NCI-H526 (cell line): ENCODE results near the gene MGAT5.
A peak's percentile ranks its signal among the peaks of the same experiment; 100 is the strongest.

Experiments
- DNase-seq, 2 experiments: peaks; one replicate each; lab custom pipeline; 2025; lab: John Stamatoyannopoulos, UW

Gene MGAT5

DNA sequence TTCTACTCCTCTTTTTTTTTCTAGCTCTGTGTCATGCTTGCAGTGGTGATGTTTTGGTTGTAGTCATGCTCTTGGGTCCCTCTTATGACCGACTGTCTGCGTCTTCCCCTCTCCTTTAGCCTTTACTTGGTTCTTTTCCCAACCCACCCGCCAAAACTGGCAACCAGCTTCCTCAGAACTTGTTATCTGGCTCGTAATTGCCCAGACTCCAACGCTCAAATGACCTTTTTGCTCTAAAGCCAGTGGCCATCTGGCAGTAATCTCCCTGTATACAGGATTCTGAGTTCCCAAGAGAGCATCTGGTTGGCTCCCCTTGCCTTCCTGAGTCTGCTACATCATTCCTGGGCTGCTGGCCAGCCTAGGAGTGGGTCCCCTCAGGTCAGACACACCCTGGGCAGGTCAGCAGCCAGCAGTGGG is 147.2 kb downstream of the MGAT5 start:
- DNase-seq, result no peak

DNA sequence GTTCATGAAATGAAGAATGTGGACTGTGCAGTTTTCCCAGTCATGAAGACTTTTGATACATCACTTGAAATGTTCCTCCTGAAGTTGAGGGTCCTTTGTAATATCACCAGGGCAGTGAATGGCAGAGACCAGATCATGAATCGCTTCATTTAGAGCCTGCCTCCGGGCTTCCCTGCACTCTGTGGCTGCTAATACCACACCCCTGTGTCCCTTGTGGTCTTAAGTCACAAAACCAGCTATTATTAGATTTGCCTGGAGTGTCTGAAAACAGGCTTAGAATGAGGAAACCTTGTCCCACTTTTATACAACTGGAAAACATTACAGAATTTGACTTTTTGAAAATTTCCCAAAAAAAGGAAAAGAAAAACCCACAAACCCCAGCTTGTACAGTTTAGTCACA is 147.9 kb downstream of the MGAT5 start:
- no peak for DNase-seq

DNA sequence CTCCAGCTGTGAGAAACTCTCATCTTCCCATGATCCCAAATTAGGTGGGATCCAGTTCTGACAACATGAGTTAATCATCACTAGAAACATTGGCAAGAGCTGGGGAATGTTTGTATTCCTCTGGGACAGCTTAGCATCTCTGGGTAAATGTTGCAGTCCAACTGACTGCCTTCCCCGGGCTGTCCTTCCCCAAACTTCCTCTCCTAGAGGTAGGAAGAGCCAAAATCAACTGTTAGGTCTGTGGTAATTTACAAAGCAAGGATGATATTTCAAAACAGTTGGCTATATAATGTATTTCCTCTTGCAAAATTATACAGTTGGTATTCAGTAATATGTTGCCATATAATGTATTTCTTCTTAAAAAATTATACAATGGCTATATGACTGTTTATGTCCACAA is 148.5 kb downstream of the MGAT5 start:
- DNase-seq, result no peak

DNA sequence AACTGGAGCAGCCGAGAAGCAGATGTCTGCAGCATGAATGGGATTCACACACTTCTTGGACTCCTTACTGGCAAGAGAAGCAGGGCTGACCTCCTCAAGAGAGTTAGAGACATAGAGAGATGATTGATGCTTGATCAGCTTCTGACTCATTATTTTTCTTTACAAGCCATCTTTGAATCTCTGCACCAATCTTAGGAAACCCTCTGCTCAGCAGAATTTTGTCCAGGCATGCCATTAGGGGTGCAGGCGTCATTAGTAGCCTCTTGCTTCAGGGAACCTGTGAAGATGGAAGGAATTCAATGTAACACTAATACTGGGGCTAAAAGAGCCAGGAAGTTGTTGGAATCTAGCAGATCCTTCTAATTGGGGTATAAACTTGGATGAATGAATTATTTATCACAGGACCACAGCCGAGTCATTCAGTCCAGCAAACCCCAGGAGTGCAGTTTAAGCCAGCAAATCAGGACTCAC is 151.8 kb downstream of the MGAT5 start:
- no peak for DNase-seq

DNA sequence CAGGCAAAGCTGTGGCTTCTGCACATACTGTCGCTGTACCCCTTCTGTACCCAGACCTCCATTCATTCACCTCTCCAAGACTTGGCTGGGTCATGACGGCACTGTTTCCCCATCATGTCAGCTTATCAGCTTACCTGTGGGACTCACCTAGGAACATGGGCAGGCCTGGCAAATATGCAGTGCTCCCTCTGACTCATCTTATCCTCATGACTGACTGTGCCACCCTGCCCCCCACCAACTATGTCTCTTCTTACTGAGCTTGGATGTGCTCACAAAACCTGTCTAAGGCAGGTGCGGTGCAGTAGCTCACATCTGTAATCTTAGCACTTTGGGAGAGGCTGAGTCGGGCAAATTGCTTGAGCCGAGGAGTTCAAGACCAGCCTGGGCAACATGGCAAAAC is 152.4 kb downstream of the MGAT5 start:
- no peak for DNase-seq

DNA sequence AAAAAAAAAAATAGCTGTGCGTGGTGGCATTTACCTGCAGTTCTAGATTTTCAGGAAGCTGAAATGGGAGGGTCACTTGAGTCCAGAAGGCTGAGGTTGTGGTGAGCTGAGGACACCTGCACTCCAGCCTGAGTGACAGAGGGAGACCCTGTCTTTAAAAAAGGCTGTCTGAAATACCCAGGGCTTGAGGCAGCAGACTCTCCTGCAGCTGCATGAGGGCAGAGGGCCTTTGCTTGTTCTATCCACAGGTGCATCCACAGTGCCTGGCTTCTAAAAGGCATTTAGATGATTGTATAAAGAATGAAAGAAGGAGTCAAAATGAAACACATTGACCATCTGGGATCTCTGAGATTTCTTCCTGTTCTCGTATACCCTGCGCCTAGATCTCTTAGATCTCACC is 152.9 kb downstream of the MGAT5 start:
- DNase-seq, result no peak

DNA sequence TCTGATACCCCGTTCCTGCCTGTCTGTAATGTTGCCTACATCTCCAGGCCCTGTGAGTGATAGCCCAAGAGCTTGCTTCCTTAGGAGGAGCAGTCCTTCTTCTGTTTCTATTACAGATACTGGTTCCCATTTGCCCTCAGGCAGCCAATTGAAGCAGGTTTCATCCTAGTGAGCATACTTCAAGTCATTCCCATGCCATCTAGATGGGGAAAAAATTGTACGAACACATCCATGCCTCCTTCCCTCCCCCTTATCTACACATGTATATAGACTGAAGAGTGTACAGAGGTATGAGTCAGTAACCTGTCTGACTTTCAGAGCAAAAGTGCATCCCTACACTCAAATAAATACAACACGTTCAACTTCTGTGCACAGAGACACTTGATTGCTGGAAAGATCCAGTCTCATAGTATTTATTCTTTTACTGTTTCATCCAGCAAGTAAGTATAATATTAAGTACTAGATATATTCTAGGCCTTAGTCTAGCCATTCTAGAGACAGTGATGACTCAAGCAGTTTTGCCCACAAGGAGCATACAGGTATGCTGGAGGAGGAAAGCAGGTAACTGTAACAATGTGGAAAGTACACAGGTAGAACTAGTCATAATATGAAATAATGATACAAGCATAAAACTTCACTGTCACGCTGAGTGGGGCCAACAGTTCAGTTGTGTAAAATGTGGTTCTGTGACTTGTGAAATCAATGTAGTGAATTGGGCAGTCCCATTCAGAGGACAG is 153.4 kb downstream of the MGAT5 start:
- DNase-seq, result no peak

DNA sequence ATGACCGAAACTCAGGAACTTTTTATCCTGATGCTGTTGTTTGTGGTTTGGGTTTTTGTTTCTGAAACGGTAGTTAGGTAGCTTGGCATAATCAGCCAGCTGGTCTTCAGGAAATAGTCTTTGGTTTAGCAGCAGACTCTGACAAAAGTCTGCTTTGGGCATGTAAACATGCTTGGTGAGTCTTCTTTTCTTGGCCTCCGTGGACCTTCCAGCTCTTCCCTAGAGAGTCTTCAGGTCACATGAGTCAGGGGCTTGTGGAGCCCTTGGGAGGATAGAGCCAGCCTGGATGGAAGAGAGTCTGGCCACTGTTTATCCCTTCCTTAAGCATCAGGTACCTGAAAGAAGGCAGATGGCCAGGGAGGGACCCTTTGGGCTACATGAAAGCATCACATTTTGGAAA is 154.5 kb downstream of the MGAT5 start:
- no peak for DNase-seq

DNA sequence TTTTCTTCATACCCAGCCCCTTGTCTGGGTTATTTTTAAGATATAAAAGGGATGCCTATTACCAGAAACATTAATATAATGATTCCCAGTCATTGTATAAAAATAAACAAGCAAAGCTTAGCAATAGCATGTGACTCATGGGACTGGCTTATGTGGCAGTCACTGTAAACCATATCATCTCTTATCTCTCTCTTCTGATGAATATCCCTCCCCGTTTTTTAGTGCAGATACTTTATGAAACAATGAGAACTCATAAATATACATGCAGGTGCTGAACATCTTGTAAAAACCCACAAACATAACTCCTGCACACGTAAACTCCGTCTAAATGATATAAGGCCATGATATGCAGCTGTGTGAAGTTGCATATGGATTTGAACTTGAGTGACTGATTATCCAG is 154.9 kb downstream of the MGAT5 start:
- DNase-seq, result no peak

DNA sequence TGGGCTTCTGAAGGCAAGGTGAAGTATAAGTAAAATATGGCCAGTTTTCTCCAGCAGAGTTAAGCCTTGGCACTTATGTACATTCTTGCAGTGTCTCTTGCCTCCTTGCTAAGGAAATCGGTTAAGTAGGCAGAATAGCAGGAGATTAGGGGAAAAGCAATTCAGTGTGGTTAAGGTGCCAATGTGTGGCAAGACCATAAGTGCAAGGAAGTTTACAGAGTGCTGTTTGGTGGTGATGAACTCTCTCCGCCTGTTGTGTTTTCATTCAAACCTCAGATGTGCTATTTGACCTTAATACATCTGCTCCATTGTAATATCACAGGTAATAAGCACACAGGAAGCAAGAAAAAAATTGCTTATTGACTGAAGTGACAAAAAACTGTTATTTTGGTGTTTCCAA is 156.1 kb downstream of the MGAT5 start:
- DNase-seq, result no peak

DNA sequence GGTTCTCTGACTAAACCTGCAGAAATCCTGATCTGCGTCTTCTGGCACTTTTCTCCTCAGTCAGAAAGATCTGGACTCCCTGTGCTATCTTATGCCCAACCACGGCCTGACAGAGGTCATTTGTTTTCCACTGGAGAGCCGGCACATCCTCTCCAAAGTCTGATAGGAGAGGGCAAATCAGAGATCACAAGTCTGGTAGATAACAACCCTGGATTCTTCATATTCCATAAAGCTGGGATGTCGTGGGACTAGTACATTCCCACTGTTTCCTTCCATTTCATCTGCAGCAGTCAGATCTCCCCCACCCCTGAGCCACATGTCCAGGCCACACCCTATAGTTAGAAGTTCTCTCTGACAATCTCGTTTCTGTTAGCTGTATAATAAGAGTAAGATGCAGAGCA is 157.0 kb downstream of the MGAT5 start:
- no peak for DNase-seq

DNA sequence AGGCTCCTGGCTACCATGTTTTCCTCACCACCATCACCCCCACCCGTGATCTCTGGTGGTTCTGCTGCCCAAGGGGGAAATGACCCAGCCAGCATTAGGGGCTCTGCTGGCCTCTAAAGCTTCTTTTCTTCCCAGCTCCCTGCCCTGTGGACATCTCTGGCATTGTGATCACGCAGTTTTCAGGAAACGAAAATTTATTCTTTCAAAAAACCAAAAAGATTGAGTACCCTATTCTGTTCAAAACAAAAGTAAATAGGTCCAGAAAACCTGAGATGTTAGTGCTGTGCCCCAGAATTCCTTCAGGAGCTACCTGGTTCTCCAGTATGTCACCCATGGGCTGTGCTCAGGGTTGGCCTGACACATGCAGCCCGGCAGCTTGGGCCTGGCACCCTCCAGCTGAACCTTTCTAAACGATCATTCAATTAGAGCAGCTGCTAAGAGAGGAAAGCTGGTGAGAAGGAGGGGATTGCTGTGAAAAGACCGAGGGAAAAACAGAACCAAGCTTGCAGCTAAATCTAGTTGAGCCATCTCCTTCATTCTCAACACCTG is 157.5 kb downstream of the MGAT5 start:
- no peak for DNase-seq

DNA sequence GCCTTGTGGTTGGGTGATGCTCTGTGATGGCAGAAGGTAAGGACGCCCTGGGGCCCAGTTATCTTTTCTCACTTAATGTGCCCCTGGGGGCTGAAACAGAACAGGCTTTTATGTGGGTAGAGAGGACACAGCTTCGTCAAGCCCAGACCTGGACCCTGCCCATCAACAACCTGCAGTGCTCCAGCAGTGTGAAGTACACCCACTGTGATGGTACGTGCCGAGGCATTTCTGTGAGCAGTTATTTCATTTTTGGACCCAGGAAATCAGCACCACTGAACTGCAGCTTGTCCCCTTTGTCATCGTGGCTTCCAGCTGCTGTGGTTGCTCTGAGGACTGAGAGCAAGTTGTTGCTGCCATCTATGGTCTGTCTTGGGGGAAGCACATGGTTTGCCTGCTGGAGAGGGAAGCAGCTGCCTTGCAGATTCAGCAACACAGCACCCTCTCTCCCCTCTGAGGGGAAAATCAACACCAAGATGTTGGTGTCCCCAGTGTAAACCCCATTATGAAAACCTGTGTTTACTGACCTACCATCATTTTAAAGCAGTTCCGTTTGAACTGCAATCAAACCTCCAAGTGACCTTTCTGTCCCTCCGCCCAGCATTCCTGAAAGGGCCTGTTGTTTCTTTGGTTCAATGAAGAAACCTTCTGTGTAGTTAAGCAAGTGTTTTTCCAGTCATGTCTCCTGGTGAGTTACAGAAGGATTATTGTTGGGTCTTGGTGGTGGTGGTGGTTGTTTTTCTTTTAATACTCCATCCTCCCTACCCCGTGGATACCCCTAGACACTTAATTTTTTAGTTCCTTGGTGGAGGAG is 158.2 kb downstream of the MGAT5 start:
- peak; percentile 72 to 78 for DNase-seq

DNA sequence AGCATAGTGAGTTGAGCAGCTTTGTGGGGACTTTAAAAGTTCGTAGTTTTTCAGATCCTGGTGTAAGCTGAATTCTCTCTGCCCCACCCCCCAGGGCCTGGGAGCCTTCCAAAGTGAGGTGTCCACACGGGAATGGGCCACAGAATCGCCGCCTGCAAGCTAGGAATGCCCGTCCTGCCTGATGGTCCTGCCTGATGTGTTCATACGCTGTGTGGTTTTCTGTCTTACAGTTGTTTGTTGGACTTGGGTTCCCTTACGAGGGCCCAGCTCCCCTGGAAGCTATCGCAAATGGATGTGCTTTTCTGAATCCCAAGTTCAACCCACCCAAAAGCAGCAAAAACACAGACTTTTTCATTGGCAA is 158.7 kb downstream of the MGAT5 start:
- DNase-seq, result no peak

DNA sequence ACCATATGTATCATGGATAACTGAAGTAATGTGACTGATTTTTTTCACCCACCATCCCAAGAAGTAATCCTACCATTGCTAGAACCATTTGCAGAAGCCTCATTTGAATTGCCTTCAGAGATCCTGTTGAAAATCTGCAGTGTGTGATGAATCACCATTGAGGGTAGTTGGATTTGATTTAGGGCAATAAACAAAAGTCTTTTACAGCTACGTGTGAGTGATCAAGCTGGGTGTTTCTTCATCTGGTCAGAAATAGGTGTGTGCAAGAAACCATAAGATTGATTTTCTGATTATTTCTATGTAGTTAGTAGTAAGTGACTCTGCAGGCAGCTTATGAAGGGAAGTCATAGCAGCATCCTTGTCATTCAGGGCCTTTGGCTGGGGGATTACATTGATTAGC is 159.6 kb downstream of the MGAT5 start:
- no peak for DNase-seq

DNA sequence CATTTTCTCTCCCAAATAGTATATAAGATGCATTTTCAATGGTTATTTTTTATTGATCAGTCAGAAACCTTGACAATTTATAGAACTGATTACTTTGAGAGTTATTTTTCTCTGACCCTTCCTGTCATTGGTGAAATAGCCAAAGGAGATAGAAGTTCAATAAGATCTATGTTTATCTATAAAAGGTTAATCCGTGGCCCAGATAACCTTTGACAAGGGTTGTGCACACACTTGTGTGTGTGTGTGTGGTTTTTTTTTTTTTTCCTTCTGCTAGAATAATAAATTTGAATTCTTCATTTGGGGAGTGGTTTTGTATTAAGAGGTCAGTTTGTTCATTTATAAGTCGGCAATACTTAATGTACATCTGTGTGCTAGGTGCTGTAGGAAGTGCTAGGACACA is 160.0 kb downstream of the MGAT5 start:
- no peak for DNase-seq

DNA sequence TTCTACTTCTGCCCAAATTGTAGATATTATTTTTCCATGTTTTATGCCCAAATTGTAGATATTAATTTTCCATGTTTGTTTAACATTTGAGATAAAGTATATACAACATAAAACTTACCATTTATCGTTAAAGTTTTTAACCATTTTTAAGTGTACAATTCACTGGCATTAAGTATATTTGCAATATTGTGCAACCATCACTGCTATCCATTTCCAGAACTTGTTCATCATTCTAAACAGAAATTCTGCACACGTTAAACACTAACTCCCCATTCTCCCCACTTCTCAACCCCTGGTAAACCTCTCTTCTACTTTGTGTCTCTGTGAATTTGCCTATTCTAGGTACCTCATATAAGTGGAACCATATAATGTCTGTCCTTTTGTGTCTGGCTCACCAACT is 162.1 kb downstream of the MGAT5 start:
- DNase-seq, result no peak

DNA sequence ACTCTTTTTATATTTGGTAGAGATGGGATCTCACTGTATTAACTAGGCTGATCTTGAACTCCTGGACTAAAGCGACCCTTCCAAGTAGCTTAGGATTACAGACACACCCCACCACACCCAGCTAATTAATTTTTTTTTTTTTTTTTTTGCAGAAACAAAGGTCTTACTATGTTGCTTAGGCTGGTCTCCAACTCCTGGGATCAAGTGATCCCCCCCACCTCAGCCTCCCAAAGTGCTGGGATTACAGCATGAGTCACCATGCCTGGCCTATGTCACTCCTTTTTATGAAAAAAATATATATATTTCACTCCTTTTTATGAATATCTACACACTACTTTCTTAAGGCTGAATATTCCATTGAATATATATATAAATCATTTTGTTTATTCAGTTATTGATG is 162.8 kb downstream of the MGAT5 start:
- DNase-seq, result no peak

DNA sequence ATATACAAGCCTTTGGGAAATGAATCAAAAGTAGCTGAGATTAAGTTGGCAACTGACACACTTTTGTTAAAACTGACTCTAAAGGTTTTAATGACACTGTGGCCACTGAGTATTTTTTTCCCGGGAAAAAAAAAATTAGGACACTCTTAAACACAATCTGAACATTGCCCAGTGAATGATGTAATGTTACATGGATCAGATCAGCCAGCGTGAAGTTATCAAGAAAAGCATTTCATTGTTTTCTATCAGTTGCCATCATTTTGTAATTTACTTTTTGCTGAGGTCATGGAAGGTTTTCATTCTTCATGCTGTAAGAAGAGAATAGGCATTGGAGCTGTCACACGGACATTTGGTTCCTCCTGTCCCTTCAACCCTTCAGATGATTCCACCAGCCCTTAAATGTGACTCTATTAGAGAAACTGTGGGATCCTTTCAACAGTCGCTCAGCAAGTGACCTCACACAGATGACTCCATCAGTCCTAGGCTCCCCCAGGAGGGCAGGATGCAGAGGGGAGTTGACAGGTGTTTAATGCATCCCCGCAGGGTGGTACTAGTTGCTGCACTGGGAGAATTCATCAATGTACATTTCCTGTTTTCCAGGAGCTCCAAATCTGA is 164.2 kb downstream of the MGAT5 start:
- DNase-seq, result no peak

DNA sequence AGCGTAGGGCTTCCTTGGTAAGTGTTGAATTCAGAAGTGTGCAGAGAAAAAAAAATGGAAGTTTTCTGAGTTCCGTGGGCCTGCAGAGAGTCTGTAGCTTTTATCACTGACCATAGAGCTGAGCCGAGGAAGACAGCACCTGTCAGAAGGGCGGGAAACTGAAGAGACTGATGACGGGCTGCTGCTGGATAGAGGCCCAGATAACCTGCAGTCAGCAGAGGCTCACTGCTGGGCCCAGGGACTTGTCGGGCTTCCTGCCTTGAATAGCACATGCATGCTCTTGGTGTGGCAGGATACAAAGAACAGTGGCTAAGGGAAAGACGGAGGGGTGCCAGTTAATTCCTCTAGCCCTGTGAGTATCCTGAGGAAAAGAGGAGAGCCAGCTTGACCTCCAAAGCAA is 166.4 kb downstream of the MGAT5 start:
- DNase-seq, result no peak

DNA sequence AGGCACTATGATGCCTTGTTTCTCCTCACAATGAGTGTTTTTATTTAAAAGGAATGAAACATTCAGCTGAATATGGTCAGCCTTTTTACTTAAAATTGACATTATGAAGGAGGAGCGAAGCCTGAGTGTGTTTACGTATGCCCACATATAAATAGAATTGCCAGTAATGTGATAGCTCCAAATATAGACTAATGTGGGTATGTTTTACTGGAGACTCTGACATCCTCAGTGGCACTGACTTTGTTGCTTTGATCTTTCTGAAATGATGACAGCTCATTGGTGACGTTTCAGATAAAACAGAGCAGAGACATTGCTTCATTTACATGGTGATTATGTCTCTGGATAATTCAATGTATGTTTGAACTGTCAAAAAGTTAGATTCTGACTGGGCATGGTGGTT is 167.0 kb downstream of the MGAT5 start:
- no peak for DNase-seq

DNA sequence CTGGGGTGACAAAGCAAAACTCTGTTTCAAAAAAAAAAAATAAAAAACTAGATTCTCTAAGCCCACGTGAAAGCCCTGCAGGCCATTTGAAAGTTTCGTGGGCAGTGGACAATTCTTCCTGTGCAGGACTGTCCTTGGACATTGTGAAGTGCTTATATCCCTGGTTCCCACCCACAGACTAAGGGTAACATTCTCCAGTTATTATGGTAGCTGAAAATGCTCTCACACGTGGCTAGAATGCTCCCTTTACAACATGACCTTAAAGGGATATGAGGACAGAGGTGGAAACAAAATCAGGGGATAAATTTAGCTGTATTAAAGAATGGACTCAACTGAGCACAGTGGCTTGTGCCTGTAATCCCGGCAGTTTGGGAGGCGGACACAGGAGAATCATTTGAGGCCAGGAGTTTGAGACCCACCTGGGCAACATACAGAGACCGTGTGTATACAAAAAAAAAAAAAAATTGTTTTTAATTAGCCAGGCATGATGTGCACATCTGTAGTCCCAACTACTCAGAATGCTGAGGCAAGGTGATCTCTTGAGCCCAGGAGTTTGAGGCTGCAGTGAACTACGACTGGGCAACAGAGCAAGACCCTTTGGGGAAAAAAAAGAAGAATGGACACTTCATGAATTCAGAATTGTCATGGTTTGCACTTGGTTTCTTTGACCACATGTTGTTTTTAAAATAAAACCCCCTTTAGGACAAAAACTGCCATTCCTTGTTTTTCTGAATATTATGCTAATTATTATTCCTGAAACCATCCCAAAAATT is 167.9 kb downstream of the MGAT5 start:
- no peak for DNase-seq
